ENCODE results near the gene ATP4A.

GRCh38 chr19:35545855-35546381 is 17.5 kb downstream of the ATP4A start:
- TF ChIP-seq TAF1 (IDR thresholded peaks at IDR 0.05; ENCODE audit: low read depth, low read length) (no peak), POLR2AphosphoS5 (IDR thresholded peaks at IDR 0.05; ENCODE audit: low read depth, low read length) (no peak), POU2F2 (IDR thresholded peaks at IDR 0.05; ENCODE audit: low read depth, low read length) (no peak), POLR2A (IDR thresholded peaks at IDR 0.05; ENCODE audit: low read depth, low read length) (no peak), PAX5 (IDR thresholded peaks at IDR 0.05; ENCODE audit: insufficient read depth, low read length, severe bottlenecking) (no peak)
